ENCODE results near the gene RPS21.

The RPS21 gene

DNA sequence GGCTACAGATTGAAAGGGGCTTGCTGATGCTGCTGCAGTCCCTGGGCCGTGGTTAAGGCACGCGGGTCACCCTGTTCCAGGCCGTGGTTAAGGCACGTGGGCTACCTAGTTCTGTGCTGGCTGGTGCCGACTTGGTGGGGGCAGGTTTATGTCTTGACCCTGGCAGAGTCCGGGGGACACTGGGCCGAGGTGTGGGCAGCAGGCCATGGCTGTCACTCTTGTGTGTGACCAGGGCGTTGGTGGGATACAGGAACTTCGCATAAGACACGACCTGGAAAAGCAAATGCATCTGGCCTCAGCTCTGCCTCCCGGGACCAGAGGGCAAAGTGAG lies 6.4 kb downstream of the RPS21 start:
- no peak for TF ChIP-seq CTCF (IDR thresholded peaks at IDR 0.05; ENCODE audit: low read depth, low read length)
- H3K4me3 ChIP-seq (ENCODE audit: low read depth, low read length): no peak overlapping the region

- TF ChIP-seq CTCF (IDR thresholded peaks at IDR 0.05; ENCODE audit: low read depth, low read length): no peak
- H3K4me3 ChIP-seq (ENCODE audit: low read depth, low read length): no peak overlapping the region
Measured at GRCh38 chr20:62393830-62394229, 6.9 kb downstream of the RPS21 start.

DNA sequence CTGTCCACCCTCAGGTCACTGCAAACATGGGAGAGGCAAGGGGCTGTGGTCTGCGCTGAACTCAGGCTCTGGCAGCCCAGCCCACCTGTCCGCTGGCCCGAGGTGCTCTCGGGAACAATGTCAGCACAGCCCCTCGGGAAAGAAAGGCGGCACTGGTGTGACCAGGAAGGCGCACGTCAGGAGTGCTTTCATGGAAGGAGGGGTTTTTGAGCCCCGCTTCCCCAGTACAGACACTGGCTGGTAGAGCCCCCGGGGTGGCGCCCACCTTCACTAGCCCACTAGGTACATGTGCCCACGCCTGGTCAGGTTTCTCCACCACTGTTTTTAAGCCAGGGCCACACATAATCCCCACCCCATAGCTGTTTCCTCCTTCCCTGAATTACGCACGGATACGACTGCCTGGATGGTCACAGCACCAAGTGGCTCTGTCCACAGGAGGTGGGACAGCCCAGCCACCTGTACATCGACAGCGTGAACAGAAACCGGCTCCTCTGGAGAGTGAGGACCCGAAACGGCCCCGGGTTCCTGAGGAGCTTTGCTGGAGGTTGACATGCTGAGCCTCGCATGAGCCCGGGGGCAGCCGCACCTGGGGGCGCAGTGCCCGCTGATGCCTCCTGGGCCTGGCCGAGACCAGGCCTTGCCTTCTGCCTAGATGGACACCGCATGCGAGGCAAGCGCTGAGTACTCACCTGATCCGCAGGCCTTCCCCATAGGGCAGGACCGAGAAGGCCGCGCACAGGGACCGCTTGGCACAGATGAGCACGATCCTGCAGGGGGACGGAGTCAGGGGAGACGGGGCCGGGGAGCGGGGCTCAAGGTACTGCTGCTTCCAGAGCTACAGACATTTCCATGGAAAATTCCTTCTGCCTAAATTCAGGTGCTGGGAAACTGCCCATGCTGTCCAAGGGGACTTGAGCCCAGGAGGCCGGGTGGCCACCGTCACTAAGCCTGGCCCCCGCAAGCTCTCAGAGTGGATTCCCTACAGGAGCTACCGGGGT lies 7.6 kb downstream of the RPS21 start:
- H3K4me3 ChIP-seq (ENCODE audit: low read depth, low read length): no peak overlapping the region
- no peak for TF ChIP-seq CTCF (IDR thresholded peaks at IDR 0.05; ENCODE audit: low read depth, low read length)

DNA sequence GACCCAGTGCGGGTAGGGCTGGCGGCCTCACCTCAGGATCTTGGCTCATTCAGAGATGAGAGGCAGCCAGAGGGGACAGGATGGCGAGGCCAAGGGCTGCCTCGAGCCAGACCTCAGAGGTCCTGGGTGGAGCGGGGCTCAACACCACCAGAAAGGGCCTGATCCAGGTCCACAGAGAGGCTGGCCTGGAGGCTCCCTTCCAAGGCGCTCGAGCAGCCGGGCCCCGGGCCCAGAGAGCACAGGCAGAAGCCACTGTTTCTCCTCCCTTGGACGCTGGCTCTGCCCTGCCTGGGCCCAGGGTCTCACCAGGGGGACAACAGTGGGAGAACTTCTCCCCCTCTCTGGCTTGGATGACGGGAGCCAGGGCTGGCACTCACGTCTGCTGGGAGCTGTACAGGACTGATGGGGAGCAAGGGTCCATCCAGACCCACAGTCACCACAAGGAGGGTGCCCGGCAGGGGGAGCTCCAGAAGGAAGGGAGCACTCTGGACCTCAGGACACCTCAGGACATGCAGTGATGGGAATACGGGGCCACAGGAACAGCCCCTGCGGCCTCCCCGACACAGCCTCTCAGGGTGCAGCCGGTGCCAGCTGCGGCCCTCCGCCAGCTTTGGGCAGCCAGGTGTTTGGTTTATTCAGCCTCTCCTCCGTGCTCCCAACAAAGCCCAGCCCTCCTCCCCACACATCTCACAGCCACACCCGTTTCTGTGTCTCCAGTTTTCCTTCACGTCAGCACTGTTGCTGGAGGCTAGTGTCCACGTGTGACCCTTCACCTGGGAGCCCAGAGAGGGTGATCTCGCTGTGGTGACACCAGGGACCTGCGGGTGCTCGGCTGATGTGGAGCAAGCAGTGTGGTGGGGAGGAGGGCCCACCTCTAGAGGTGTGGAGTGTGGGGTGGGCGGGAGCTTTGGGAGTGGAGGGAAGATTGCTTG lies 8.7 kb downstream of the RPS21 start:
- no peak for TF ChIP-seq CTCF (IDR thresholded peaks at IDR 0.05; ENCODE audit: low read depth, low read length)

GRCh38 chr20:62396367-62397239 lies 9.7 kb downstream of the RPS21 start:
- H3K4me3 ChIP-seq (ENCODE audit: low read depth, low read length): no peak overlapping the region
- TF ChIP-seq CTCF (IDR thresholded peaks at IDR 0.05; ENCODE audit: low read depth, low read length): no peak

More for the DNA sequence above, 8.7 kb downstream of the RPS21 start:
- no peak overlapping the region for H3K4me3 ChIP-seq (ENCODE audit: low read depth, low read length)

DNA sequence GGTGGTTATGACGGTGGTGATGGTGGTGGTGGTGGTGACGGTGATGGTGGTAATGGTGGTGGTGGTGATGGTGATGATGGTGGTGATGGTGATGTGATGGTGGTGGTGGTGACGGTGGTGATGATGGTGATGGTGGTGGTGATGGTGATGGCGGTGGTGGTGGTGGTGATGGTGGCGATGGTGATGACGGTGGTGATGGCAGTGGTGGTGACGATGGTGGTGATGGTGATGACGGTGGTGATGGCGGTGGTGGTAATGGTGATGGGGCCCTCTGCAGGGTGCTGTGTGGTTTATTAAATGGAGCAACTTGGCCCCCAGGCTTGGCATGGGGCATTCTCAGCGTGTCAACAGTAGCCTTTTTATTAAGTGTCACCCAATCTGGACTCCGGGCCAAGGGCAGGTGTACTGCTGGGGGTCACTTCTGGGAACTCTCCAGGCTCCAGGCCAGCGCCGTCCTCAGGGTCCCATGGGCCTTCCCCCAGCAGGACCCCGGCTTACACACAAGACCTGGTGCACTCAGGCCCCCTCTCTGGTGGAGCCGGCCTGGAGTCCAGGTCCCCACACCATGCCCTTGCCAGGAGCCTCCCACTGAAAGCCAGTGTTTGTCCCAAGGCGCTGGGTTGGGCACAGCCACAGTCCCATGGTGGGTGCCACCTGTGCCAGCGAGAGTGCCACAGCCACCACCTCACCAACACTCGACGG lies 11.4 kb downstream of the RPS21 start:
- TF ChIP-seq CTCF (IDR thresholded peaks at IDR 0.05; ENCODE audit: low read depth, low read length): no peak
- no peak overlapping the region for H3K4me3 ChIP-seq (ENCODE audit: low read depth, low read length)
